HEK293T (cell line): ENCODE data around the gene GRAP2.

Experiments used
- ARNT ChIP-seq: fragments of 450-650 bp; IDR thresholded peaks from 2 replicates; pipeline ENCODE4 v1.6.1; 2017; ENCODE audit warnings: mild to moderate bottlenecking
- BHLHE40 ChIP-seq: fragments of 450-650 bp; IDR thresholded peaks from 2 replicates; pipeline ENCODE4 v1.6.1; 2016; ENCODE audit warnings: mild to moderate bottlenecking, moderate library complexity, borderline replicate concordance
- ELF4 ChIP-seq: fragments of 450-650 bp; IDR thresholded peaks from 2 replicates; pipeline ENCODE4 v1.6.1; 2017; ENCODE audit warnings: antibody characterized with exemption
- FOXA1 ChIP-seq: fragments of 450-650 bp; IDR thresholded peaks from 2 replicates; pipeline ENCODE4 v1.6.1; 2016; ENCODE audit warnings: mild to moderate bottlenecking
- FOXM1 ChIP-seq: fragments of 450-650 bp; IDR thresholded peaks from 2 replicates; pipeline ENCODE4 v1.6.1; 2017; ENCODE audit warnings: mild to moderate bottlenecking, borderline replicate concordance
- LEF1 ChIP-seq: fragments of 450-650 bp; IDR thresholded peaks from 2 replicates; pipeline ENCODE4 v1.6.1; 2017; ENCODE audit warnings: mild to moderate bottlenecking, borderline replicate concordance
- NFRKB ChIP-seq: fragments of 450-650 bp; IDR thresholded peaks from 2 replicates; pipeline ENCODE4 v1.6.1; 2016; ENCODE audit warnings: mild to moderate bottlenecking, moderate library complexity
- SP1 ChIP-seq: fragments of 450-650 bp; IDR thresholded peaks from 2 replicates; pipeline ENCODE4 v1.6.1; 2017
- SUZ12 ChIP-seq: fragments of 450-650 bp; IDR thresholded peaks from 2 replicates; pipeline ENCODE4 v1.6.1; 2016; ENCODE audit warnings: mild to moderate bottlenecking
- TARDBP ChIP-seq: fragments of 450-650 bp; IDR thresholded peaks from 2 replicates; pipeline ENCODE4 v1.6.1; 2016
- ZNF384 ChIP-seq: fragments of 450-650 bp; IDR thresholded peaks from 2 replicates; pipeline ENCODE4 v1.6.1; 2016

DNA sequence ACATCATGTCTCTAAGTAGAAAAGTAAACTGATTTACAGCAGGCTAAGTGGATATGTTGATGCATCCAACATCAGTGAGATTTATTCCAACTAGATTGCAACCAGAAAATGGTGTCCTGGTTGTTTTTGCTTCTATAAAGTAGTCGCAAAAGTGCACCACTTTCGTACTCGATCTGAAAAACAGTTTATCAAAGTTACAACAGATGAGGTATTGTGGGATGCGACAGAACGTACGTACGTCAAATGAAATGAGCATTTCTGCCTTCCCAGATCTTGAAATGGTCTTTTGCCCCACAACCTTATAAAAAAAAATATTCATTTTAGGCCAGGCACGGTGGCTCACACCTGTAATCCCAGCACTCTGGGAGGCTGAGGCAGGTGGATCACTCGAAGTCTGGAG lies 13.7 kb downstream of the GRAP2 start:
- TF ChIP-seq ELF4: no peak
- TF ChIP-seq NFRKB: no peak
- TF ChIP-seq FOXM1: no peak
- no peak for TF ChIP-seq ZNF384
- no peak for TF ChIP-seq BHLHE40
- no peak for TF ChIP-seq SP1
- TF ChIP-seq SUZ12: no peak
- TF ChIP-seq ARNT: no peak
- no peak for TF ChIP-seq TARDBP
- no peak for TF ChIP-seq FOXA1
- TF ChIP-seq LEF1: no peak
